Hepatocyte (in vitro differentiated cells): Measurements from ENCODE around the gene ZNRF3.

ENCODE experiments used
- EZH2 ChIP-seq: fragments of 200-600 bp; sonication (generic); IDR thresholded peaks from 2 replicates; pipeline ENCODE4 v1.6.1; 2016; ENCODE audit warnings: antibody characterized with exemption, mild to moderate bottlenecking, borderline replicate concordance
- TF ChIP-seq, protein P1 (sequence below): fragments of 200-600 bp; sonication (generic); IDR thresholded peaks from 2 replicates; pipeline ENCODE4 v1.5.1; 2016; ENCODE audit warnings: antibody characterized with exemption, mild to moderate bottlenecking; ENCODE audit not compliant: poor library complexity

GRCh38 chr22:29032584-29032983 lies 149.2 kb downstream of the ZNRF3 start:
- TF ChIP-seq, protein P1, sequence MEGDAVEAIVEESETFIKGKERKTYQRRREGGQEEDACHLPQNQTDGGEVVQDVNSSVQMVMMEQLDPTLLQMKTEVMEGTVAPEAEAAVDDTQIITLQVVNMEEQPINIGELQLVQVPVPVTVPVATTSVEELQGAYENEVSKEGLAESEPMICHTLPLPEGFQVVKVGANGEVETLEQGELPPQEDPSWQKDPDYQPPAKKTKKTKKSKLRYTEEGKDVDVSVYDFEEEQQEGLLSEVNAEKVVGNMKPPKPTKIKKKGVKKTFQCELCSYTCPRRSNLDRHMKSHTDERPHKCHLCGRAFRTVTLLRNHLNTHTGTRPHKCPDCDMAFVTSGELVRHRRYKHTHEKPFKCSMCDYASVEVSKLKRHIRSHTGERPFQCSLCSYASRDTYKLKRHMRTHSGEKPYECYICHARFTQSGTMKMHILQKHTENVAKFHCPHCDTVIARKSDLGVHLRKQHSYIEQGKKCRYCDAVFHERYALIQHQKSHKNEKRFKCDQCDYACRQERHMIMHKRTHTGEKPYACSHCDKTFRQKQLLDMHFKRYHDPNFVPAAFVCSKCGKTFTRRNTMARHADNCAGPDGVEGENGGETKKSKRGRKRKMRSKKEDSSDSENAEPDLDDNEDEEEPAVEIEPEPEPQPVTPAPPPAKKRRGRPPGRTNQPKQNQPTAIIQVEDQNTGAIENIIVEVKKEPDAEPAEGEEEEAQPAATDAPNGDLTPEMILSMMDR, result no peak
- no peak for TF ChIP-seq EZH2
